ENCODE results near the gene FDX2. TPM values are rescaled to one million over a fixed set of nuclear protein-coding genes. Genes with fewer than 3 reads are reported as not detected.
A peak's percentile ranks its signal among the peaks of the same experiment; 100 is the strongest.

FDX2 gene
- total RNA-seq, 2 donors from 2014 or later = 12.5 to 20.4 TPM

GRCh38 chr19:10270180-10270615 lies 45.6 kb downstream of the FDX2 start:
- Histone ChIP-seq H3K27ac (peak overlapping the region; percentile 73 to 85), H3K36me3 (no peaks in the 10 kb centered on the region), H3K4me1 (peaks cover 0 to 34% of the 10 kb centered on the region in 2 donors), H3K4me3 (peak overlapping the region; percentile 27 to 54), H3K27me3 (peaks cover 0 to 5% of the 10 kb centered on the region in 2 donors), H3K9me3 (no peaks in the 10 kb centered on the region)
- no peak for TF ChIP-seq CTCF (IDR thresholded peaks at IDR 0.05)
- DNase-seq (ENCODE audit: low spot score) = peak; percentile 84

- peak overlapping the region; percentile 73 to 85 for H3K27ac ChIP-seq
Measured at GRCh38 chr19:10269333-10270179, 46.3 kb downstream of the FDX2 start.

GRCh38 chr19:10268071-10268470 lies 47.7 kb downstream of the FDX2 start:
- peaks cover 0 to 5% of the 10 kb centered on the region in 2 donors for H3K27me3 ChIP-seq
- H3K4me1 ChIP-seq = peaks cover 0 to 34% of the 10 kb centered on the region in 2 donors
- no peaks in the 10 kb centered on the region for H3K9me3 ChIP-seq
- H3K27ac ChIP-seq = peak overlapping the region; percentile 42 to 68
- TF ChIP-seq CTCF (IDR thresholded peaks at IDR 0.05) = no peak
- no peak overlapping the region for H3K4me3 ChIP-seq
- DNase-seq (ENCODE audit: low spot score) = no peak
- no peaks in the 10 kb centered on the region for H3K36me3 ChIP-seq

More at GRCh38 chr19:10269333-10270179, 46.3 kb downstream of the FDX2 start:
- H3K9me3 ChIP-seq = no peaks in the 10 kb centered on the region
- peaks cover 0 to 5% of the 10 kb centered on the region in 2 donors for H3K27me3 ChIP-seq
- TF ChIP-seq CTCF (IDR thresholded peaks at IDR 0.05) = peak; percentile 89 to 98
- peak overlapping the region; percentile 27 to 54 for H3K4me3 ChIP-seq
- peaks cover 0 to 34% of the 10 kb centered on the region in 2 donors for H3K4me1 ChIP-seq
- peak; percentile 93 for DNase-seq (ENCODE audit: low spot score)
- H3K36me3 ChIP-seq = no peaks in the 10 kb centered on the region

GRCh38 chr19:10266706-10267105 lies 49.1 kb downstream of the FDX2 start:
- H3K36me3 ChIP-seq = no peaks in the 10 kb centered on the region
- H3K4me1 ChIP-seq = peaks cover 0 to 30% of the 10 kb centered on the region in 2 donors
- DNase-seq (ENCODE audit: low spot score) = no peak
- no peak overlapping the region for H3K4me3 ChIP-seq
- H3K27me3 ChIP-seq = peaks cover 0 to 5% of the 10 kb centered on the region in 2 donors
- no peak overlapping the region for H3K27ac ChIP-seq
- no peaks in the 10 kb centered on the region for H3K9me3 ChIP-seq
- TF ChIP-seq CTCF (IDR thresholded peaks at IDR 0.05) = no peak

- Histone ChIP-seq H3K4me1 (peaks cover 0 to 12% of the 10 kb centered on the region in 2 donors), H3K36me3 (peaks cover 18% of the 10 kb centered on the region), H3K4me3 (no peak overlapping the region), H3K27me3 (no peaks in the 10 kb centered on the region), H3K27ac (no peak overlapping the region), H3K9me3 (no peaks in the 10 kb centered on the region)
- TF ChIP-seq CTCF (IDR thresholded peaks at IDR 0.05) = no peak
- DNase-seq (ENCODE audit: low spot score) = no peak
Measured at GRCh38 chr19:10262771-10263170, 53.0 kb downstream of the FDX2 start.
